HepG2 (cell line): Measurements from ENCODE around the gene POGK. TPM values are rescaled to one million over a fixed set of nuclear protein-coding genes. Genes with fewer than 3 reads are reported as not detected.

Source experiments
- ETV5 ChIP-seq: IDR thresholded peaks from 2 replicates; pipeline ENCODE4 v1.6.1; 2018; ENCODE audit warnings: missing biosample characterization, missing genetic modification reagents, inconsistent platforms, borderline replicate concordance
- HMG20A ChIP-seq: IDR thresholded peaks from 2 replicates; pipeline ENCODE4 v1.6.1; 2016; ENCODE audit warnings: borderline replicate concordance
- NR2F2 ChIP-seq: IDR thresholded peaks from 2 replicates; pipeline ENCODE4 v1.6.1; 2012; ENCODE audit warnings: low read depth, inconsistent platforms, borderline replicate concordance
- NR3C1 ChIP-seq: sonication (generic); formaldehyde crosslinking; IDR thresholded peaks from 2 replicates; pipeline ENCODE4 v1.4.0; 2020; ENCODE audit warnings: missing genetic modification reagents
- ONECUT2 ChIP-seq: sonication (generic); formaldehyde crosslinking; IDR thresholded peaks from 2 replicates; pipeline ENCODE4 v1.4.0; 2020; ENCODE audit warnings: missing genetic modification reagents
- SP5 ChIP-seq: IDR thresholded peaks from 2 replicates; pipeline ENCODE4 v1.6.1; 2016; ENCODE audit warnings: low read depth, borderline replicate concordance
- TBL1XR1 ChIP-seq: fragments of 150-350 bp; IDR thresholded peaks from 2 replicates; pipeline ENCODE4 v1.6.1; 2014; ENCODE audit warnings: borderline replicate concordance, low read length; ENCODE audit not compliant: partially characterized antibody
- ZBTB21 ChIP-seq: sonication (generic); formaldehyde crosslinking; IDR thresholded peaks from 2 replicates; pipeline ENCODE4 v1.4.0; 2020; ENCODE audit warnings: missing genetic modification reagents
- ZNF160 ChIP-seq: sonication (generic); formaldehyde crosslinking; IDR thresholded peaks from 2 replicates; pipeline ENCODE4 v1.8.0; 2022; ENCODE audit warnings: mild to moderate bottlenecking, inconsistent platforms, missing genetic modification reagents
- ZNF274 ChIP-seq: sonication (generic); formaldehyde crosslinking; IDR thresholded peaks from 2 replicates; pipeline ENCODE4 v1.5.1; 2020; ENCODE audit warnings: mild to moderate bottlenecking, missing genetic modification reagents
- ZNF326 ChIP-seq: sonication (generic); formaldehyde crosslinking; IDR thresholded peaks from 2 replicates; pipeline ENCODE4 v1.4.0; 2020; ENCODE audit warnings: missing genetic modification reagents, borderline replicate concordance
- ZNF589 ChIP-seq: sonication (generic); formaldehyde crosslinking; conservative IDR thresholded peaks from 2 replicates; pipeline ENCODE4 v1.8.0; 2022; ENCODE audit warnings: mild to moderate bottlenecking, moderate library complexity, missing genetic modification reagents
- ZNF841 ChIP-seq: sonication (generic); formaldehyde crosslinking; IDR thresholded peaks from 2 replicates; pipeline ENCODE4 v1.8.1; 2023; ENCODE audit warnings: missing genetic modification reagents, borderline replicate concordance
- ZSCAN29 ChIP-seq: sonication (generic); formaldehyde crosslinking; conservative IDR thresholded peaks from 2 replicates; pipeline ENCODE4 v1.4.0; 2020; ENCODE audit warnings: mild to moderate bottlenecking, missing genetic modification reagents
- polyA plus RNA-seq, 8 experiments: library from polyadenylated mRNA; depleted of rRNA in 3 of 8; stranded (reverse) in 7 of 8; unstranded in 1 of 8; fragments of >200 nt; fragmentation: Illumina TruSeq in 4 of 8; extraction: Trizol in 4 of 8; gene quantifications; 2 replicates each; pipeline versions ENCODE4 v1.2.1 to v1.2.3, GENCODE V29; 2011 to 2016; ENCODE audit warnings: low read depth in 4 of 8, missing spikeins in 1 of 8, mixed read lengths in 1 of 8; ENCODE audit not compliant: insufficient read depth in 1 of 8
- total RNA-seq, 5 experiments: library from RNA; depleted of rRNA; stranded (reverse); fragments of >200 nt; fragmentation: Illumina TruSeq; extraction: Trizol; gene quantifications; 2 replicates each; pipeline ENCODE4 v1.2.3, GENCODE V29; 2016; ENCODE audit warnings: low read depth in 1 of 5
- TF ChIP-seq, protein P1 (sequence below): sonication (generic); formaldehyde crosslinking; IDR thresholded peaks from 2 replicates; pipeline ENCODE4 v1.4.0; 2020; ENCODE audit warnings: missing genetic modification reagents
- TF ChIP-seq, protein P2 (sequence below), 2 experiments: fragments of 450-650 bp in 1 of 2; sonication (generic) in 1 of 2; formaldehyde crosslinking in 1 of 2; IDR thresholded peaks; 2 replicates each; pipeline versions ENCODE4 v1.6.1 to v1.8.0; 2016 to 2022; ENCODE audit warnings: antibody characterized with exemption in 1 of 2, mild to moderate bottlenecking in 1 of 2, missing genetic modification reagents in 1 of 2
- TF ChIP-seq, protein P3 (sequence below): fragments of 450-650 bp; IDR thresholded peaks from 2 replicates; pipeline ENCODE4 v1.6.1; 2017

Gene POGK
- total and polyA plus RNA-seq, 2 of the 13 experiments (the other 11 are each of a cell fraction or from before 2014, with no cell fraction given): 4.8 to 16.2 TPM

DNA sequence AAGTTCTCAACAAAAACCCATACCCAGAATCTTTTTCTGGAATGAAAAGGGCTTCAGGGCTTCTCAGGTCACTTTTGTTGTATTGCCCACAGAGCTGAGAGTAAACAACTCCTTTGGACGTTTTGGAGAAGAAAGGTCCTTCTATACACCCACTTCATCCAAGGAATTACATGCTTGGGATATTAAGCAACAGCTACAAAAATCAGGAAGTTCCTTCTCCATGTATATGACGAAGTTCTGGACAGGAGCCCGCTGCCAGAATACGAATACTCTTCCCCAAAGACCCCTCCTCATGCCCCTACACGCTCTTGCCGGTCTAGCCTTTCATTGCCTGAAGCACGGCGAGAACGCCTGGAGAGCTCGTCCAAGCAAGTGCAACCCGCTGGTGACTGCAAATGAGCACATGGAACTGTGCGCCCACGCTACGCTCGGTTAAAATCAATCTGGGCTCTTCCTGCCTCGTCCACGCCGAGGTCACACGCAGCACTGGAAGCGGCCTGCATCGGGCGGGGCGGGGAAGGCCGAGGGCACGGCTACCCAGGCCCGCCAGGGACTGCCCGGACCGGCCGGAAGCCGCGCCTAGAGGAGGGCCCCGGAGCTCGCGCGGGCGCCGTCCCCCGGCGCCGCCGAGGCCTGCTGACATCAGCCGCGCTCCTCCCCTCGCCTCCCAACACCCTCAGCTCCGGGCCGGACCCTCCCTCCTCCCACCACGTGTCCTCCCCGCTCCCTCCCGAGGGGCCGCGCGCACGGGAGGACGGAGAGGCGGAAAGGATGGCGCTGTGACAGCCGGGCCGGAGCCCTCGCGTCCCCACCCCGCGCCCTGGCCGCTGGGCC lies at the start of gene POGK (continued):
- TF ChIP-seq, protein P1, sequence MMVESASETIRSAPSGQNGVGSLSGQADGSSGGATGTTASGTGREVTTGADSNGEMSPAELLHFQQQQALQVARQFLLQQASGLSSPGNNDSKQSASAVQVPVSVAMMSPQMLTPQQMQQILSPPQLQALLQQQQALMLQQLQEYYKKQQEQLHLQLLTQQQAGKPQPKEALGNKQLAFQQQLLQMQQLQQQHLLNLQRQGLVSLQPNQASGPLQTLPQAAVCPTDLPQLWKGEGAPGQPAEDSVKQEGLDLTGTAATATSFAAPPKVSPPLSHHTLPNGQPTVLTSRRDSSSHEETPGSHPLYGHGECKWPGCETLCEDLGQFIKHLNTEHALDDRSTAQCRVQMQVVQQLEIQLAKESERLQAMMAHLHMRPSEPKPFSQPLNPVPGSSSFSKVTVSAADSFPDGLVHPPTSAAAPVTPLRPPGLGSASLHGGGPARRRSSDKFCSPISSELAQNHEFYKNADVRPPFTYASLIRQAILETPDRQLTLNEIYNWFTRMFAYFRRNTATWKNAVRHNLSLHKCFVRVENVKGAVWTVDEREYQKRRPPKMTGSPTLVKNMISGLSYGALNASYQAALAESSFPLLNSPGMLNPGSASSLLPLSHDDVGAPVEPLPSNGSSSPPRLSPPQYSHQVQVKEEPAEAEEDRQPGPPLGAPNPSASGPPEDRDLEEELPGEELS (CRISPR knock-in tag): peak; percentile 62
- peak; percentile 50; the same call in 1 of the 2 replicates for TF ChIP-seq SP5 (CRISPR knock-in tag)
- peak; percentile 78 for TF ChIP-seq ETV5 (CRISPR knock-in tag)
- TF ChIP-seq ZNF326: no peak
- TF ChIP-seq ZSCAN29 (CRISPR knock-in tag): no peak
- TF ChIP-seq, protein P2, sequence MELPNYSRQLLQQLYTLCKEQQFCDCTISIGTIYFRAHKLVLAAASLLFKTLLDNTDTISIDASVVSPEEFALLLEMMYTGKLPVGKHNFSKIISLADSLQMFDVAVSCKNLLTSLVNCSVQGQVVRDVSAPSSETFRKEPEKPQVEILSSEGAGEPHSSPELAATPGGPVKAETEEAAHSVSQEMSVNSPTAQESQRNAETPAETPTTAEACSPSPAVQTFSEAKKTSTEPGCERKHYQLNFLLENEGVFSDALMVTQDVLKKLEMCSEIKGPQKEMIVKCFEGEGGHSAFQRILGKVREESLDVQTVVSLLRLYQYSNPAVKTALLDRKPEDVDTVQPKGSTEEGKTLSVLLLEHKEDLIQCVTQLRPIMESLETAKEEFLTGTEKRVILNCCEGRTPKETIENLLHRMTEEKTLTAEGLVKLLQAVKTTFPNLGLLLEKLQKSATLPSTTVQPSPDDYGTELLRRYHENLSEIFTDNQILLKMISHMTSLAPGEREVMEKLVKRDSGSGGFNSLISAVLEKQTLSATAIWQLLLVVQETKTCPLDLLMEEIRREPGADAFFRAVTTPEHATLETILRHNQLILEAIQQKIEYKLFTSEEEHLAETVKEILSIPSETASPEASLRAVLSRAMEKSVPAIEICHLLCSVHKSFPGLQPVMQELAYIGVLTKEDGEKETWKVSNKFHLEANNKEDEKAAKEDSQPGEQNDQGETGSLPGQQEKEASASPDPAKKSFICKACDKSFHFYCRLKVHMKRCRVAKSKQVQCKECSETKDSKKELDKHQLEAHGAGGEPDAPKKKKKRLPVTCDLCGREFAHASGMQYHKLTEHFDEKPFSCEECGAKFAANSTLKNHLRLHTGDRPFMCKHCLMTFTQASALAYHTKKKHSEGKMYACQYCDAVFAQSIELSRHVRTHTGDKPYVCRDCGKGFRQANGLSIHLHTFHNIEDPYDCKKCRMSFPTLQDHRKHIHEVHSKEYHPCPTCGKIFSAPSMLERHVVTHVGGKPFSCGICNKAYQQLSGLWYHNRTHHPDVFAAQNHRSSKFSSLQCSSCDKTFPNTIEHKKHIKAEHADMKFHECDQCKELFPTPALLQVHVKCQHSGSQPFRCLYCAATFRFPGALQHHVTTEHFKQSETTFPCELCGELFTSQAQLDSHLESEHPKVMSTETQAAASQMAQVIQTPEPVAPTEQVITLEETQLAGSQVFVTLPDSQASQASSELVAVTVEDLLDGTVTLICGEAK (IDR thresholded peaks at IDR 0.05): no peak
- TF ChIP-seq, protein P2 (CRISPR knock-in tag; IDR thresholded peaks at IDR 0.05): peak; percentile 85
- no peak for TF ChIP-seq ZBTB21 (CRISPR knock-in tag)
- peak; percentile 62; the same call in 1 of the 2 replicates for TF ChIP-seq ONECUT2 (CRISPR knock-in tag)
- TF ChIP-seq ZNF274 (CRISPR knock-in tag): peak; percentile 97
- peak; percentile 75 for TF ChIP-seq ZNF160 (CRISPR knock-in tag)
- no peak for TF ChIP-seq NR3C1 (CRISPR knock-in tag)
- TF ChIP-seq TBL1XR1: no peak
- peak; percentile 66 for TF ChIP-seq HMG20A (CRISPR knock-in tag)
- TF ChIP-seq NR2F2: no peak; the same call in 1 of the 2 replicates
- TF ChIP-seq ZNF841 (CRISPR knock-in tag): peak; percentile 81
- TF ChIP-seq, protein P3, sequence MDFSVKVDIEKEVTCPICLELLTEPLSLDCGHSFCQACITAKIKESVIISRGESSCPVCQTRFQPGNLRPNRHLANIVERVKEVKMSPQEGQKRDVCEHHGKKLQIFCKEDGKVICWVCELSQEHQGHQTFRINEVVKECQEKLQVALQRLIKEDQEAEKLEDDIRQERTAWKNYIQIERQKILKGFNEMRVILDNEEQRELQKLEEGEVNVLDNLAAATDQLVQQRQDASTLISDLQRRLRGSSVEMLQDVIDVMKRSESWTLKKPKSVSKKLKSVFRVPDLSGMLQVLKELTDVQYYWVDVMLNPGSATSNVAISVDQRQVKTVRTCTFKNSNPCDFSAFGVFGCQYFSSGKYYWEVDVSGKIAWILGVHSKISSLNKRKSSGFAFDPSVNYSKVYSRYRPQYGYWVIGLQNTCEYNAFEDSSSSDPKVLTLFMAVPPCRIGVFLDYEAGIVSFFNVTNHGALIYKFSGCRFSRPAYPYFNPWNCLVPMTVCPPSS: no peak
- TF ChIP-seq ZNF589 (CRISPR knock-in tag): peak; percentile 92
